CD14-positive monocyte (primary cell): ENCODE results near the gene OR2AK2. TPM values are rescaled to one million over a fixed set of nuclear protein-coding genes. Genes with fewer than 3 reads are reported as not detected.

Source experiments
- DNase-seq, 3 donors: peaks; one replicate each; pipeline ENCODE4 v3.0.0-alpha.2; 2011 to 2022
- H2AFZ ChIP-seq: 2 replicates; pipeline ENCODE4 v1.6.0; 2012; ENCODE audit warnings: mild to moderate bottlenecking, low read depth, low read length, inconsistent platforms; ENCODE audit not compliant: insufficient read depth, poor library complexity, severe bottlenecking
- H3K27ac ChIP-seq, 2 donors: 1 replicate in 1 of 2; 2 replicates in 1 of 2; pipeline ENCODE4 v1.5.1; 2012 to 2013; ENCODE audit warnings: low read length in 2 of 2, control low read depth in 1 of 2, inconsistent platforms in 1 of 2, low read depth in 1 of 2, mild to moderate bottlenecking in 1 of 2
- H3K27me3 ChIP-seq, 2 donors: one replicate each; pipeline versions ENCODE4 v1.6.0 to v1.6.1; 2011 to 2013; ENCODE audit warnings: low read length in 2 of 2; ENCODE audit not compliant: control insufficient read depth in 2 of 2, insufficient read depth in 2 of 2
- H3K36me3 ChIP-seq, 2 donors: replicated peaks in 1 of 2; 1 replicate in 1 of 2; 2 replicates in 1 of 2; pipeline versions ENCODE4 v1.5.1 to v1.6.1; 2012 to 2013; ENCODE audit warnings: low read length in 2 of 2, control low read depth in 1 of 2, inconsistent platforms in 1 of 2, mild to moderate bottlenecking in 1 of 2; ENCODE audit not compliant: insufficient read depth in 2 of 2, control insufficient read depth in 1 of 2
- H3K4me1 ChIP-seq, 2 donors: 1 replicate in 1 of 2; 2 replicates in 1 of 2; pipeline versions ENCODE4 v1.5.1 to v1.6.1; 2012 to 2013; ENCODE audit warnings: low read length in 2 of 2, control low read depth in 1 of 2, inconsistent platforms in 1 of 2, mild to moderate bottlenecking in 1 of 2, moderate library complexity in 1 of 2; ENCODE audit not compliant: insufficient read depth in 2 of 2, control insufficient read depth in 1 of 2
- H3K4me2 ChIP-seq: replicated peaks from 2 replicates; pipeline ENCODE3; 2012; ENCODE audit warnings: low read length, moderate library complexity, mild to moderate bottlenecking; ENCODE audit not compliant: poor library complexity, severe bottlenecking; ENCODE audit errors: extremely low read depth
- H3K4me3 ChIP-seq, 3 experiments: fragments of 200-600 bp in 1 of 3; sonication (generic) in 1 of 3; replicated peaks in 1 of 3; 1 replicate in 2 of 3; 2 replicates in 1 of 3; pipeline ENCODE4 v1.5.1; 2011 to 2013; ENCODE audit warnings: low read length in 3 of 3, mild to moderate bottlenecking in 3 of 3, control low read depth in 2 of 3, low read depth in 2 of 3, inconsistent platforms in 1 of 3, moderate library complexity in 1 of 3
- H3K79me2 ChIP-seq: 2 replicates; pipeline ENCODE4 v1.6.0; 2012; ENCODE audit warnings: mild to moderate bottlenecking, control low read depth, inconsistent platforms, low read length, moderate library complexity; ENCODE audit not compliant: insufficient read depth
- H3K9ac ChIP-seq: 2 replicates; pipeline ENCODE4 v1.6.0; 2017; ENCODE audit warnings: low read length, mild to moderate bottlenecking; ENCODE audit not compliant: insufficient read depth, poor library complexity, severe bottlenecking
- H3K9me3 ChIP-seq, 2 donors: replicated peaks in 1 of 2; 1 replicate in 1 of 2; 2 replicates in 1 of 2; pipeline versions ENCODE4 v1.5.1 to v1.6.1; 2012 to 2013; ENCODE audit warnings: low read length in 2 of 2, control low read depth in 1 of 2; ENCODE audit not compliant: control insufficient read depth in 1 of 2, insufficient read depth in 1 of 2
- H4K20me1 ChIP-seq: 2 replicates; pipeline ENCODE4 v1.6.0; 2012; ENCODE audit warnings: mild to moderate bottlenecking, low read length, control low read depth, moderate library complexity; ENCODE audit not compliant: insufficient read depth
- H3K27ac Mint-ChIP-seq, 7 donors: one replicate each; pipeline ENCODE4 v1.8.0; 2020; ENCODE audit warnings: mild to moderate bottlenecking in 7 of 7, mixed read lengths in 7 of 7, moderate library complexity in 6 of 7, inconsistent platforms in 2 of 7
- H3K27me3 Mint-ChIP-seq, 3 donors: one replicate each; pipeline ENCODE4 v1.8.0; 2021 to 2022; ENCODE audit warnings: low read depth in 3 of 3, mild to moderate bottlenecking in 3 of 3, mixed read lengths in 3 of 3, moderate library complexity in 3 of 3, inconsistent platforms in 1 of 3
- H3K36me3 Mint-ChIP-seq, 2 donors: one replicate each; pipeline ENCODE4 v1.8.0; 2020; ENCODE audit warnings: mixed read lengths in 2 of 2, inconsistent platforms in 1 of 2, mild to moderate bottlenecking in 1 of 2
- H3K4me1 Mint-ChIP-seq: one replicate; pipeline ENCODE4 v1.8.0; 2020; ENCODE audit warnings: mild to moderate bottlenecking, mixed read lengths
- H3K4me3 Mint-ChIP-seq, 2 donors: one replicate each; pipeline ENCODE4 v1.8.0; 2020; ENCODE audit warnings: mild to moderate bottlenecking in 2 of 2, mixed read lengths in 2 of 2, moderate library complexity in 1 of 2
- H3K9me3 Mint-ChIP-seq, 7 donors: one replicate each; pipeline ENCODE4 v1.8.0; 2020 to 2022; ENCODE audit warnings: mixed read lengths in 7 of 7, mild to moderate bottlenecking in 6 of 7, moderate library complexity in 6 of 7, inconsistent platforms in 2 of 7
- WGBS: methylation state at CpG from one replicate; pipeline ENCODE4 v1.1.5; 2013; ENCODE audit warnings: missing lambda C conversion rate; ENCODE audit not compliant: insufficient coverage; 5-methylcytosine and 5-hydroxymethylcytosine counted together
- intact Hi-C, 2 donors: fragments of 100-400 bp; cut with micrococcal nuclease; formaldehyde crosslinking; loops; one replicate each; pipeline versions ENCODE4 v1.15.0 to v1.15.1; 2023
- polyA plus RNA-seq, 3 donors: library from polyadenylated mRNA; depleted of rRNA in 1 of 3; unstranded in 2 of 3; stranded (reverse) in 1 of 3; fragments of 300-500 nt in 2 of 3; fragments of >200 nt in 1 of 3; fragmentation: Illumina TruSeq in 2 of 3; gene quantifications; 1 replicate in 2 of 3; 2 replicates in 1 of 3; pipeline ENCODE4 v1.2.3, GENCODE V29; 2012 to 2021
- TF ChIP-seq, protein P1 (sequence below): fragments of 200-600 bp; IDR thresholded peaks from one replicate; pipeline ENCODE4 v1.8.0; 2022; ENCODE audit warnings: antibody characterized with exemption, mild to moderate bottlenecking

OR2AK2 gene
- polyA plus RNA-seq, 3 donors: not detected

DNA sequence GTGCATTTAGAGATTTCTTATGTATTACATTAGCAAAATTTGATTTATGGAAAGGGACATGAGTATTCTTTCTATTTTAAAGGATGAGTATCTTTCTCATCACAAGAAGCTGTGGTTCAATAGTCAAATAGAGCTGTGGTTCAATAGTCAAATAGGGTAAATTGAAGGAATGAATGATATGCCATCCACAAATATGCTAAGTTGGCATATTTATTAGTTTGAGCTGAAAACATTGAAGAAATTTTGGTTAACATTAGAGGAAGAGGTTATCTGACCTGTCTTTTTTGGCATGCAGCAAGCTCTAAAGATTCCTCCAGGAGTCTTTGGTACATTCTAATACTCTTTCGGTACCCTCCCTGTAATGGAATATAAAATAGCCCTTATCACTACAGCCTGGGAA, 11.6 kb upstream of the OR2AK2 start:
- H3K4me1 Mint-ChIP-seq: no peaks in the 10 kb centered on the region
- no peaks in the 10 kb centered on the region for H3K9me3 ChIP-seq
- intact Hi-C loops: no loop called here
- no peaks in the 10 kb centered on the region for H3K27me3 ChIP-seq
- no peak overlapping the region for H3K4me2 ChIP-seq
- TF ChIP-seq, protein P1, sequence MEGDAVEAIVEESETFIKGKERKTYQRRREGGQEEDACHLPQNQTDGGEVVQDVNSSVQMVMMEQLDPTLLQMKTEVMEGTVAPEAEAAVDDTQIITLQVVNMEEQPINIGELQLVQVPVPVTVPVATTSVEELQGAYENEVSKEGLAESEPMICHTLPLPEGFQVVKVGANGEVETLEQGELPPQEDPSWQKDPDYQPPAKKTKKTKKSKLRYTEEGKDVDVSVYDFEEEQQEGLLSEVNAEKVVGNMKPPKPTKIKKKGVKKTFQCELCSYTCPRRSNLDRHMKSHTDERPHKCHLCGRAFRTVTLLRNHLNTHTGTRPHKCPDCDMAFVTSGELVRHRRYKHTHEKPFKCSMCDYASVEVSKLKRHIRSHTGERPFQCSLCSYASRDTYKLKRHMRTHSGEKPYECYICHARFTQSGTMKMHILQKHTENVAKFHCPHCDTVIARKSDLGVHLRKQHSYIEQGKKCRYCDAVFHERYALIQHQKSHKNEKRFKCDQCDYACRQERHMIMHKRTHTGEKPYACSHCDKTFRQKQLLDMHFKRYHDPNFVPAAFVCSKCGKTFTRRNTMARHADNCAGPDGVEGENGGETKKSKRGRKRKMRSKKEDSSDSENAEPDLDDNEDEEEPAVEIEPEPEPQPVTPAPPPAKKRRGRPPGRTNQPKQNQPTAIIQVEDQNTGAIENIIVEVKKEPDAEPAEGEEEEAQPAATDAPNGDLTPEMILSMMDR: no peak
- H3K79me2 ChIP-seq: no peaks in the 10 kb centered on the region
- H3K4me1 ChIP-seq: no peaks in the 10 kb centered on the region
- H3K27me3 Mint-ChIP-seq: no peaks in the 10 kb centered on the region
- H3K4me3 Mint-ChIP-seq: no peak overlapping the region
- H3K9me3 Mint-ChIP-seq: peaks cover 0 to 13% (median 6%) of the 10 kb centered on the region in 7 donors
- no peak overlapping the region for H3K27ac ChIP-seq
- no peaks in the 10 kb centered on the region for H3K36me3 ChIP-seq
- no CpG with 5 or more reads among the region's 1 CpG for WGBS
- H2AFZ ChIP-seq: no peak overlapping the region
- H4K20me1 ChIP-seq: no peaks in the 10 kb centered on the region
- DNase-seq: no peak
- no peak overlapping the region for H3K27ac Mint-ChIP-seq
- no peak overlapping the region for H3K9ac ChIP-seq
- H3K36me3 Mint-ChIP-seq: no peaks in the 10 kb centered on the region
- no peak overlapping the region for H3K4me3 ChIP-seq

GRCh38 chr1:247961791-247962190, 3.2 kb upstream of the OR2AK2 start:
- intact Hi-C loops: no loop called here
- H2AFZ ChIP-seq: no peak overlapping the region
- H3K4me2 ChIP-seq: no peak overlapping the region
- Mint-ChIP-seq H3K4me3 (no peak overlapping the region), H3K27me3 (peaks cover 0 to 2% (median 0%) of the 10 kb centered on the region in 3 donors), H3K27ac (no peak overlapping the region), H3K9me3 (peaks cover 4 to 10% (median 8%) of the 10 kb centered on the region in 7 donors), H3K4me1 (peaks cover 12% of the 10 kb centered on the region), H3K36me3 (no peaks in the 10 kb centered on the region)
- no peaks in the 10 kb centered on the region for H3K36me3 ChIP-seq
- no peak overlapping the region for H3K27ac ChIP-seq
- H4K20me1 ChIP-seq: no peaks in the 10 kb centered on the region
- DNase-seq: no peak
- no CpG with 5 or more reads among the region's 3 CpGs for WGBS
- no peaks in the 10 kb centered on the region for H3K79me2 ChIP-seq
- H3K27me3 ChIP-seq: no peaks in the 10 kb centered on the region
- H3K9me3 ChIP-seq: no peaks in the 10 kb centered on the region
- peaks cover 0 to under 1% of the 10 kb centered on the region in 2 donors for H3K4me1 ChIP-seq
- no peak overlapping the region for H3K9ac ChIP-seq
- H3K4me3 ChIP-seq: no peak overlapping the region
- TF ChIP-seq, protein P1: no peak
